ENCODE data around the gene SLC6A7. TPM values are rescaled to one million over a fixed set of nuclear protein-coding genes. Genes with fewer than 3 reads are reported as not detected.

Gene SLC6A7
- total RNA-seq, 1 experiment from 2014 or later, result 0.04 TPM

DNA sequence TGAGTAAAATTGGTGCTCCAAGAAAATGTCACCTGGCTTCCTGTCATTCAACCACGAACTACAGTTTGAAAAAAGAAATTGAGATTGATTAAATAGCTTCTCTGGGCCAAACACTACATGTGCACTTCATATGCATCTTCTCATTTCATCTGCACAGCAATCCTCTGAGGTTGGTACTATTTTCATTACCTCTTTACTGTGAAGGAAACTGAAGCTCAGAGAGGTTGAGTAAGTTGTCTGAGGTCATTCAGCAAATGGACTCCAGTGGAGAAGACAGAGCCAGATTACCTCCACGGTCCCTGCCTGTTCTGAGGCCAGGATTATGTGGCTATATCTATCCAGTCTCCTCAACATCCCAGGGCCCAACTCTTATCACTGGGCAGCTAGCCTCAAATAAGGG is 46.5 kb downstream of the SLC6A7 start:
- no peak for TF ChIP-seq CBFB (CRISPR knock-in tag; IDR thresholded peaks at IDR 0.05; ENCODE audit: low read depth)
- TF ChIP-seq TEAD1 (CRISPR knock-in tag; IDR thresholded peaks at IDR 0.05), result no peak
- TF ChIP-seq NR3C1 (CRISPR knock-in tag; conservative IDR thresholded peaks at IDR 0.05; ENCODE audit: low read depth), result no peak
- no peak for TF ChIP-seq ZNF532 (CRISPR knock-in tag; IDR thresholded peaks at IDR 0.05; ENCODE audit: borderline replicate concordance)
- TF ChIP-seq, protein P1, sequence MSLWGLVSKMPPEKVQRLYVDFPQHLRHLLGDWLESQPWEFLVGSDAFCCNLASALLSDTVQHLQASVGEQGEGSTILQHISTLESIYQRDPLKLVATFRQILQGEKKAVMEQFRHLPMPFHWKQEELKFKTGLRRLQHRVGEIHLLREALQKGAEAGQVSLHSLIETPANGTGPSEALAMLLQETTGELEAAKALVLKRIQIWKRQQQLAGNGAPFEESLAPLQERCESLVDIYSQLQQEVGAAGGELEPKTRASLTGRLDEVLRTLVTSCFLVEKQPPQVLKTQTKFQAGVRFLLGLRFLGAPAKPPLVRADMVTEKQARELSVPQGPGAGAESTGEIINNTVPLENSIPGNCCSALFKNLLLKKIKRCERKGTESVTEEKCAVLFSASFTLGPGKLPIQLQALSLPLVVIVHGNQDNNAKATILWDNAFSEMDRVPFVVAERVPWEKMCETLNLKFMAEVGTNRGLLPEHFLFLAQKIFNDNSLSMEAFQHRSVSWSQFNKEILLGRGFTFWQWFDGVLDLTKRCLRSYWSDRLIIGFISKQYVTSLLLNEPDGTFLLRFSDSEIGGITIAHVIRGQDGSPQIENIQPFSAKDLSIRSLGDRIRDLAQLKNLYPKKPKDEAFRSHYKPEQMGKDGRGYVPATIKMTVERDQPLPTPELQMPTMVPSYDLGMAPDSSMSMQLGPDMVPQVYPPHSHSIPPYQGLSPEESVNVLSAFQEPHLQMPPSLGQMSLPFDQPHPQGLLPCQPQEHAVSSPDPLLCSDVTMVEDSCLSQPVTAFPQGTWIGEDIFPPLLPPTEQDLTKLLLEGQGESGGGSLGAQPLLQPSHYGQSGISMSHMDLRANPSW (CRISPR knock-in tag; conservative IDR thresholded peaks at IDR 0.05; ENCODE audit: low read depth), result no peak
- TF ChIP-seq ZNF232 (CRISPR knock-in tag; IDR thresholded peaks at IDR 0.05), result no peak
- TF ChIP-seq ZNF281 (CRISPR knock-in tag; IDR thresholded peaks at IDR 0.05), result no peak
- TF ChIP-seq MYBL2 (CRISPR knock-in tag; IDR thresholded peaks at IDR 0.05), result no peak
- no peak for TF ChIP-seq ESRRA (CRISPR knock-in tag; IDR thresholded peaks at IDR 0.05; ENCODE audit: borderline replicate concordance)
- TF ChIP-seq, protein P2, sequence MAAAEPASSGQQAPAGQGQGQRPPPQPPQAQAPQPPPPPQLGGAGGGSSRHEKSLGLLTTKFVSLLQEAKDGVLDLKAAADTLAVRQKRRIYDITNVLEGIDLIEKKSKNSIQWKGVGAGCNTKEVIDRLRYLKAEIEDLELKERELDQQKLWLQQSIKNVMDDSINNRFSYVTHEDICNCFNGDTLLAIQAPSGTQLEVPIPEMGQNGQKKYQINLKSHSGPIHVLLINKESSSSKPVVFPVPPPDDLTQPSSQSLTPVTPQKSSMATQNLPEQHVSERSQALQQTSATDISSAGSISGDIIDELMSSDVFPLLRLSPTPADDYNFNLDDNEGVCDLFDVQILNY (CRISPR knock-in tag; IDR thresholded peaks at IDR 0.05), result no peak
- no peak for TF ChIP-seq ZNF138 (CRISPR knock-in tag; conservative IDR thresholded peaks at IDR 0.05)
- no peak for TF ChIP-seq SP1 (CRISPR knock-in tag; conservative IDR thresholded peaks at IDR 0.05)
- no peak for TF ChIP-seq ZNF121 (CRISPR knock-in tag; IDR thresholded peaks at IDR 0.05)
- TF ChIP-seq ZNF317 (CRISPR knock-in tag; IDR thresholded peaks at IDR 0.05; ENCODE audit: borderline replicate concordance, low read depth), result no peak
- no peak for TF ChIP-seq FOXJ3 (CRISPR knock-in tag; IDR thresholded peaks at IDR 0.05; ENCODE audit: borderline replicate concordance)
- TF ChIP-seq GABPB1 (CRISPR knock-in tag; IDR thresholded peaks at IDR 0.05), result no peak
- TF ChIP-seq, protein P3, sequence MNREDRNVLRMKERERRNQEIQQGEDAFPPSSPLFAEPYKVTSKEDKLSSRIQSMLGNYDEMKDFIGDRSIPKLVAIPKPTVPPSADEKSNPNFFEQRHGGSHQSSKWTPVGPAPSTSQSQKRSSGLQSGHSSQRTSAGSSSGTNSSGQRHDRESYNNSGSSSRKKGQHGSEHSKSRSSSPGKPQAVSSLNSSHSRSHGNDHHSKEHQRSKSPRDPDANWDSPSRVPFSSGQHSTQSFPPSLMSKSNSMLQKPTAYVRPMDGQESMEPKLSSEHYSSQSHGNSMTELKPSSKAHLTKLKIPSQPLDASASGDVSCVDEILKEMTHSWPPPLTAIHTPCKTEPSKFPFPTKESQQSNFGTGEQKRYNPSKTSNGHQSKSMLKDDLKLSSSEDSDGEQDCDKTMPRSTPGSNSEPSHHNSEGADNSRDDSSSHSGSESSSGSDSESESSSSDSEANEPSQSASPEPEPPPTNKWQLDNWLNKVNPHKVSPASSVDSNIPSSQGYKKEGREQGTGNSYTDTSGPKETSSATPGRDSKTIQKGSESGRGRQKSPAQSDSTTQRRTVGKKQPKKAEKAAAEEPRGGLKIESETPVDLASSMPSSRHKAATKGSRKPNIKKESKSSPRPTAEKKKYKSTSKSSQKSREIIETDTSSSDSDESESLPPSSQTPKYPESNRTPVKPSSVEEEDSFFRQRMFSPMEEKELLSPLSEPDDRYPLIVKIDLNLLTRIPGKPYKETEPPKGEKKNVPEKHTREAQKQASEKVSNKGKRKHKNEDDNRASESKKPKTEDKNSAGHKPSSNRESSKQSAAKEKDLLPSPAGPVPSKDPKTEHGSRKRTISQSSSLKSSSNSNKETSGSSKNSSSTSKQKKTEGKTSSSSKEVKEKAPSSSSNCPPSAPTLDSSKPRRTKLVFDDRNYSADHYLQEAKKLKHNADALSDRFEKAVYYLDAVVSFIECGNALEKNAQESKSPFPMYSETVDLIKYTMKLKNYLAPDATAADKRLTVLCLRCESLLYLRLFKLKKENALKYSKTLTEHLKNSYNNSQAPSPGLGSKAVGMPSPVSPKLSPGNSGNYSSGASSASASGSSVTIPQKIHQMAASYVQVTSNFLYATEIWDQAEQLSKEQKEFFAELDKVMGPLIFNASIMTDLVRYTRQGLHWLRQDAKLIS (CRISPR knock-in tag; IDR thresholded peaks at IDR 0.05; ENCODE audit: borderline replicate concordance), result no peak
- no peak for TF ChIP-seq HMGA2 (CRISPR knock-in tag; IDR thresholded peaks at IDR 0.05)
- TF ChIP-seq SOX15 (CRISPR knock-in tag; IDR thresholded peaks at IDR 0.05), result no peak
- TF ChIP-seq JUN (CRISPR knock-in tag; IDR thresholded peaks at IDR 0.05), result no peak
- ATAC-seq, result no peak
- ChIA-PET CTCF (interaction anchor here (0.6 to 1.1 kb wide), 3 partner anchors 36 to 115 kb away, joined by 3 read pairs; no protein-coding TSS in a partner anchor), POLR2A (no interaction called here)
- DNase-seq (ENCODE audit: low spot score), result no peak
- Mint-ChIP-seq H3K27me3 (ENCODE audit: low read depth) (no peaks in the 10 kb centered on the region), H3K4me3 (no peak overlapping the region), H3K4me1 (no peaks in the 10 kb centered on the region), H3K9me3 (no peaks in the 10 kb centered on the region), H3K36me3 (no peaks in the 10 kb centered on the region), H3K27ac (no peak overlapping the region)

All from WTC11 (cell line).